ENCODE measurements around the gene SPNS3. TPM values are rescaled to one million over a fixed set of nuclear protein-coding genes. Genes with fewer than 3 reads are reported as not detected.

SPNS3 gene
- polyA plus RNA-seq, 1 donor (not counting 4 experiments of a cell fraction or from before 2014, with no cell fraction given) = not detected

DNA sequence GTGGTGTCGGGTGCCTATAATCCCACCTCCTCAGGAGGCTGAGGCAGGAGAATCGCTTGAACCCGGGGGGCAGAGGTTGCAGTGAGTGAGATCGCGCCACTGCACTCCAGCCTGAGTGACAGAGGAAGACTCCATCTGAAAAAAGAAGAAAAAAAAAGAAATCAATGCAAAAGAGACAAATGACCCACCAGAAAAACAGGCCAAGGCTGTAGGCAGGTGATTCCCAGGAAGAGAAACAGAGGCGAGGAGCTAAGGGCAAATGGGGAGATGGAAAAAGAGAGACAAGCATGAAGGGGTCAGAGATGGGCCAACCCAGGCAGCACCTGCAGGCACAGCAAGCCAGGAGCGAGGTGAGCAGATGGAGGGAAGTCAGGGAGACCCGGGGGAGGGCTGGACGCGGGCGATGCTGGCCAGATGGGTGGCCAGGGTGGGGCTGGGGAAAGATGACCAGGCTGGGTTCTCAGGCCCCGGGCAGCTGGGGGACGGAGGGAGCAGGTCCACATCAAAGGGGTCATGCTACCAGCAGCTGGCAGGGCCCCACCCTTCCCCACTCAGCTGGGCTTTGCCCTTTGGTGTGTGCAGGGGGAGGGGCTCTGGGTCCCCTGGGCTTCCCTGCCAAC is 95.9 kb downstream of the SPNS3 start:
- TF ChIP-seq CTCF (optimal IDR thresholded peaks at IDR 0.05 in 1 of 3, IDR thresholded peaks at IDR 0.05 in 1 of 3, conservative IDR thresholded peaks at IDR 0.05 in 1 of 3; ENCODE audit: extremely low read depth in 1 of 3, insufficient read depth in 2 of 3, low read length in 3 of 3) (no peak), EZH2 (IDR thresholded peaks at IDR 0.05; ENCODE audit: low read length) (no peak)
- dilution Hi-C loops (cut with MboI; ENCODE audit: extremely low pct_ligation_motif_present, low sequenced_read_pairs) = no loop called here
- H3K9me1 ChIP-seq (ENCODE audit: control insufficient read depth, extremely low read depth, insufficient read depth, low read length) = no peaks in the 10 kb centered on the region
- no peaks in the 10 kb centered on the region for H3K4me1 ChIP-seq (ENCODE audit: control insufficient read depth, extremely low read depth, insufficient read depth, low read length)
- H4K20me1 ChIP-seq (ENCODE audit: control insufficient read depth, extremely low read depth, insufficient read depth, low read length) = no peaks in the 10 kb centered on the region
- FAIRE-seq (no peak), DNase-seq (ENCODE audit: low read depth, low spot score) (no peak)
- no peak overlapping the region for H3K4me3 ChIP-seq (ENCODE audit: control insufficient read depth in 2 of 3, extremely low read depth in 1 of 3, insufficient read depth in 2 of 3, low read depth in 1 of 3, low read length in 3 of 3)
- H3K4me2 ChIP-seq (ENCODE audit: control insufficient read depth, extremely low read depth, insufficient read depth, low read depth, low read length) = no peak overlapping the region
- no peaks in the 10 kb centered on the region for H3K79me2 ChIP-seq (ENCODE audit: control insufficient read depth, insufficient read depth, low read length)
- no peak overlapping the region for H3K27ac ChIP-seq (ENCODE audit: control insufficient read depth, insufficient read depth, low read length)
- H3K27me3 ChIP-seq (ENCODE audit: control insufficient read depth, extremely low read depth, insufficient read depth, low read length) = peaks cover 33% of the 10 kb centered on the region
- no peak overlapping the region for H3K9ac ChIP-seq (ENCODE audit: control insufficient read depth, extremely low read depth, insufficient read depth, low read length)
- no peaks in the 10 kb centered on the region for H3K36me3 ChIP-seq (ENCODE audit: control insufficient read depth in 2 of 2, extremely low read depth in 1 of 2, insufficient read depth in 2 of 2, low read length in 2 of 2)
- no peak overlapping the region for H2AFZ ChIP-seq (ENCODE audit: control insufficient read depth, low read length)
- no peaks in the 10 kb centered on the region for H3K9me3 ChIP-seq (ENCODE audit: control insufficient read depth, low read depth, low read length)

- H3K9me3 ChIP-seq (ENCODE audit: control insufficient read depth, low read depth, low read length) = no peaks in the 10 kb centered on the region
- FAIRE-seq (no peak), DNase-seq (ENCODE audit: low read depth, low spot score) (no peak)
- no peak overlapping the region for H3K27ac ChIP-seq (ENCODE audit: control insufficient read depth, insufficient read depth, low read length)
- no peaks in the 10 kb centered on the region for H3K36me3 ChIP-seq (ENCODE audit: control insufficient read depth in 2 of 2, extremely low read depth in 1 of 2, insufficient read depth in 2 of 2, low read length in 2 of 2)
- H4K20me1 ChIP-seq (ENCODE audit: control insufficient read depth, extremely low read depth, insufficient read depth, low read length) = no peaks in the 10 kb centered on the region
- no peak overlapping the region for H3K9ac ChIP-seq (ENCODE audit: control insufficient read depth, extremely low read depth, insufficient read depth, low read length)
- TF ChIP-seq CTCF (optimal IDR thresholded peaks at IDR 0.05 in 1 of 3, IDR thresholded peaks at IDR 0.05 in 1 of 3, conservative IDR thresholded peaks at IDR 0.05 in 1 of 3; ENCODE audit: extremely low read depth in 1 of 3, insufficient read depth in 2 of 3, low read length in 3 of 3) (no peak), EZH2 (IDR thresholded peaks at IDR 0.05; ENCODE audit: low read length) (no peak)
- dilution Hi-C loops (cut with MboI; ENCODE audit: extremely low pct_ligation_motif_present, low sequenced_read_pairs) = no loop called here
- no peak overlapping the region for H3K4me3 ChIP-seq (ENCODE audit: control insufficient read depth in 2 of 3, extremely low read depth in 1 of 3, insufficient read depth in 2 of 3, low read depth in 1 of 3, low read length in 3 of 3)
- H3K27me3 ChIP-seq (ENCODE audit: control insufficient read depth, extremely low read depth, insufficient read depth, low read length) = peaks cover 33% of the 10 kb centered on the region
- H3K4me2 ChIP-seq (ENCODE audit: control insufficient read depth, extremely low read depth, insufficient read depth, low read depth, low read length) = no peak overlapping the region
- H3K4me1 ChIP-seq (ENCODE audit: control insufficient read depth, extremely low read depth, insufficient read depth, low read length) = no peaks in the 10 kb centered on the region
- no peaks in the 10 kb centered on the region for H3K9me1 ChIP-seq (ENCODE audit: control insufficient read depth, extremely low read depth, insufficient read depth, low read length)
- H3K79me2 ChIP-seq (ENCODE audit: control insufficient read depth, insufficient read depth, low read length) = no peaks in the 10 kb centered on the region
- H2AFZ ChIP-seq (ENCODE audit: control insufficient read depth, low read length) = no peak overlapping the region
Observed at GRCh38 chr17:4530799-4531730, 97.3 kb downstream of the SPNS3 start.
